Activated CD4-positive, alpha-beta T cell treated with anti-CD3 and anti-CD28 coated beads, Interleukin-2, amount 50 U/mL, for 16 hours (primary cell): ENCODE results near the gene NHLRC1.

Source experiments
- DNase-seq: peaks from one replicate; pipeline ENCODE4 v3.0.0-alpha.2; 2020

The NHLRC1 gene

GRCh38 chr6:18080544-18080943 lies 41.9 kb downstream of the NHLRC1 start:
- DNase-seq = no peak

- DNase-seq = no peak
These were observed 43.6 kb downstream of the NHLRC1 start for GRCh38 chr6:18078866-18079265.

GRCh38 chr6:18076231-18076630 lies 46.2 kb downstream of the NHLRC1 start:
- DNase-seq = no peak

GRCh38 chr6:18072841-18073240 lies 49.6 kb downstream of the NHLRC1 start:
- no peak for DNase-seq

GRCh38 chr6:18070486-18070885 lies 52.0 kb downstream of the NHLRC1 start:
- DNase-seq = no peak
